HT-29 (cell line): ENCODE results near the gene CTBP2. TPM values are rescaled to one million over a fixed set of nuclear protein-coding genes. Genes with fewer than 3 reads are reported as not detected.
"Not testable (repeated sequence)": the region's sequence is repeated elsewhere in the genome, so short reads cannot be mapped to it uniquely, and the experiment has no call there.

ENCODE experiments used
- DNase-seq: peaks from one replicate; pipeline ENCODE4 v3.0.0-alpha.2; 2015; ENCODE audit warnings: low spot score
- total RNA-seq: library from RNA; depleted of rRNA; stranded (reverse); fragments of >200 nt; shearing (Covaris generic); gene quantifications from 2 replicates; pipeline ENCODE4 v1.2.3, GENCODE V29; 2014

Gene CTBP2
- total RNA-seq, 1 experiment from 2014 or later: 207 TPM

GRCh38 chr10:125186431-125187170 lies 26.2 kb upstream of the CTBP2 start:
- DNase-seq: no peak

DNA sequence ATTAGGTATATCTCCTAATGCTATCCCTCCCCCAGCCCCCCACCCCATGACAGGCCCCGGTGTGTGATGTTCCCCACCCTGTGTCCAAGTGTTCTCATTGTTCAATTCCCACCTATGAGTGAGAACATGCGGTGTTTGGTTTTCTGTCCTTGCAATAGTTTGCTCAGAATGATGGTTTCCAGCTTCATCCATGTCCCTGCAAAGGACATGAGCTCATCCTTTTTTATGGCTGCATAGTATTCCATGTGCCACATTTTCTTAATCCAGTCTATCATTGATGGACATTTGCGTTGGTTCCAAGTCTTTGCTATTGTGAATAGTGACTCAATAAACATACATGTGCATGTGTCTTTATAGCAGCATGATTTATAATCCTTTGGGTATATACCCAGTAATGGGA lies 18.7 kb upstream of the CTBP2 start:
- not testable (repeated sequence) for DNase-seq

DNA sequence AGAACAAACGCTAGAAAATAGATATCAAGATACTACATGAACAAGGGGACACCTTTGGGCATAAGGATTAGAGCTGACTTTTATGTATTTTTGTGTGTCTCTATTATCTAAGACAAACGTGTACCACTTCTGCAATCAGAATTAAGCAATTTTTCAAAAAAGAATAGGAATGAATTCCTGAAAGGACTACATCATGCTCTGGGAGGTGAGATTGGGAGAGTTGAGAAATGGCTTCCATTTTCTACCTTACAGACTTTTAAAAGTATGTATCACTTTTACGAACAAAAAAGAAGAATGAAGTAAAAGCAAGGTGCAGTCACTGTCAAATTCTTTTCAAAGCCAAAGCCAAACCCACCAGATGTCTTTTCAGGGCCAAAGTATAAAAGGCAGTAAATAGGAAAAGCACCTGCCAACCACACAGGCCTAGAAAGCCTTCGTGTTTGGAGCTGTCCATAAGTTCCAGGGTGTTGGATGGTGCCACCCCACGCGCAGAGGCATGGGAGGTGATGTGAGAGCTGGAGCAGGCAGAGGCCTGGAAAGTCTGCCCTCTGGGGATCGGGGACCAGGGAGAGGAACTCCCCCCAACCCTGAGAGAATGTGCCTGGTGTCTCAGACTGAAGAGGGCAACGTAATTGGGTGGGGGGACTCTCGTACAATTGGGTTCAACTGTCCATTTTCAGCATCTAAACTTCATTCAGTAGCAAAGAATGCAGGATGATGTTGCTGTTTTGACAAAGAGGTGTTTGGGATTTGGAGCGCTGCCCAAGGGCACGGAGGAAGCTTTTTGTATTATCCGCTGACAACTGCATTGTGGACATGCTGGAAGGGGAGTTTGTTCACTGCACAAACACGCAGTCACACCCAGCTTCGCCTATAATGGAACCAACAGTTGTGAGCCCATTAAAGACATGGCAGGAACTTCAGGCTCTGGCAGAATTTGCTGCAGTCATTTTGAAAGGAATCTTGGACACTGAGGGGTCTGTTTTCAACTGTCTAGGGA lies 17.6 kb upstream of the CTBP2 start:
- DNase-seq: no peak

DNA sequence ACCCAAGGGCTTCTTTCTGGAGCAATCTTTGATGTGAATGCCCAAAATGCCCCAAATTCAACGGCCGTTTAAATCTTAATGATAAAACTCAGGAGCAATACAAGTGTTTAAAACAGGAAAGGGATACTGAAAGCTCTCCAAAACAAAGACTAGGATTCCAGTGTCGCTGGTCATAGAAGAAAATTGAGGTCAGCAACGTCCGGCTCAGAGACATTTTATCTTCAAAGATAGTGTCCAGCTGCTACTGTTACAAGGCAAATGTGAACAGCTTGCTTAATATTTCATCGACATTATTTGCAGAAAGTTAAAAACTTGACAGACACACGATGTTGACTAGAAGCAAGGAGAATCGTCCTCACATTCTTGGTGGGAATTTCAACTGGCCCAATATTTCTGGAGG lies 15.4 kb upstream of the CTBP2 start:
- no peak for DNase-seq

GRCh38 chr10:125174360-125174759 lies 14.0 kb upstream of the CTBP2 start:
- DNase-seq: no peak

- DNase-seq: no peak
These were observed 12.3 kb upstream of the CTBP2 start for GRCh38 chr10:125172694-125173093.

- no peak for DNase-seq
These were observed 11.3 kb upstream of the CTBP2 start for GRCh38 chr10:125171402-125172306.

GRCh38 chr10:125169915-125170314 lies 9.6 kb upstream of the CTBP2 start:
- no peak for DNase-seq

DNA sequence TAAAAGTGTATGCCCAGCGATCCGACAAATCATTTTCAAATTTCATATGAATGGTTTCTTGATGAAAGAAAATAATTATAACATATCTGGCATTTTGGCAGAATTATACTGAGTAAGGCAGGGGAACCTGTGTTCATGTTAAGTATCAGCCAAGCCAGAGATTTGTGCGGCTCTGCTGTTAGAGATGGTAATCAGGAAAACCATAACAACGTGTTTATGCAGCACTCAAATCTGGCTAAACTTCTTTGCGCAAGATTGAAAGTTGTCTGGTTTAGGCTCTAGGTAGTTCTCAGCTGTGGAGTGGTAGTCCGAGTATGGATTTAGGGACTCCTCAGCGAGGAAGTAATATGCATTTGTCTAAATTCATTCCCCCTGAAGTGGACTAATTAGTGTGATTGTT lies 8.9 kb upstream of the CTBP2 start:
- DNase-seq: no peak

GRCh38 chr10:125166658-125167057 lies 6.3 kb upstream of the CTBP2 start:
- DNase-seq: no peak

DNA sequence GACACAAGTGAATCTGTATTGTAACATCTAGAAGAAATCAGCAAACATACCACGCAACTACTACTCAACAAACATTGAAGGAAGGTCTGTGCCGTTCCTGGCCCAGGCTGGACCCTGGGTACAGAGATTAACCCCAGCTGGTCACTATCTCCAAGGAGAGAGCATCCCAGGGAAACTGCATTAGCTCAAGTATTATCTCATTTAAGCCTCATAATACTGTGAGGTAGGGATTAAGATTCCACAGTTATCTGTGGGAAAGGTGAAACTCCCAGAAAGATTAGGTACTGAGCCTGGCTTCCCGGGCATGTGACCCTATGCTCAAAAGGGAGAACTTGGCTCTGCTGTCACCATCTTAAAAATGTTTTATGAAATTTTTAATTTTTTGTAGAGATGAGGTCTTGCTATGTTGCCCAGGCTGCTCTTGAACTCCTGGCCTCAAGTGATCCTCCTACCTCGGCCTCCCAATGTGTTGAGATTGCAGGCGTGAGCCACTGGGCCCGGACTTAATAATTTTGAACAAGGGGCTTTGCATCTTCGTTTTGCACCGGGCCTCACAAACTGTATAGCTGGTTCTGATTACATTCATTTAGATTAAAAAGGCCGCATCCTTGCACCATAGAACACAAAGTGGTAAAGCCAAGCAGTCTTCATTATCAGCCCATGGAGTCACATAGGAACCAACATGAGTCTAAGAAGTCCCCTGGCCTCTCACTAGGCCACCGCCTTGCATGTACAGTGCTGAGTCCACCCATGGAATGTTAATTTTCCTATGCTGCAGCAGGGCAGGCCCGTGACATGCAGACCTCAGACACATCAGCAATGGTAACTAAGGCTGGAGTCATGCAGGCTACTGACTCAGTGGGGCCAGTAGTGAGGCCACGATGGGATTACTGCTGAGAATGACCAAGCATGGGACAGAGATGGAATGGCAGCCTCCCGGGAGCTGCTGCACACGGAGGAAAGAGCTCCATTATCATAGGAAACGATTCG lies 5.5 kb upstream of the CTBP2 start:
- DNase-seq: no peak

DNA sequence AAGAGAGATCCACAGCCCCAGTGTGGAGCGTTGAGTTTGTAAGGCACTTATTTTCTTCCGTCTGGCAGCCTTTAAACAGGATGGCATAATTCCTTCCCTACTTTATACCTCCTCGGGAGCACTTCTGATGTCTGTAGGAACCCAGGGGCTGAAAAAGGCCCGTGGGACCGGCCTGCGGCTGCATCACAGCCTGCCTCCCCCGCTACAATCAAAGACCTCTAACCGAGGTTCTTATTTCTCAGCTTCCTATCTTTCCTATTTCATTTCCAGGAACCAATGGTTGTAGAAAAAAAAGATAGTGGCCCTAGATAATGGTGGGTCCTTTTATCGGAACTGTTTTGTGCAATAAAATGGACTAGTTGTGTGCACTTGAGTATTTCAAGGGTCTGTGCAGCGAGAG lies 4.1 kb upstream of the CTBP2 start:
- DNase-seq: no peak

- DNase-seq: no peak
These were observed 3.4 kb upstream of the CTBP2 start for GRCh38 chr10:125163803-125164202.

- DNase-seq: not testable (repeated sequence)
These were observed 2.9 kb upstream of the CTBP2 start for GRCh38 chr10:125163312-125163711.

DNA sequence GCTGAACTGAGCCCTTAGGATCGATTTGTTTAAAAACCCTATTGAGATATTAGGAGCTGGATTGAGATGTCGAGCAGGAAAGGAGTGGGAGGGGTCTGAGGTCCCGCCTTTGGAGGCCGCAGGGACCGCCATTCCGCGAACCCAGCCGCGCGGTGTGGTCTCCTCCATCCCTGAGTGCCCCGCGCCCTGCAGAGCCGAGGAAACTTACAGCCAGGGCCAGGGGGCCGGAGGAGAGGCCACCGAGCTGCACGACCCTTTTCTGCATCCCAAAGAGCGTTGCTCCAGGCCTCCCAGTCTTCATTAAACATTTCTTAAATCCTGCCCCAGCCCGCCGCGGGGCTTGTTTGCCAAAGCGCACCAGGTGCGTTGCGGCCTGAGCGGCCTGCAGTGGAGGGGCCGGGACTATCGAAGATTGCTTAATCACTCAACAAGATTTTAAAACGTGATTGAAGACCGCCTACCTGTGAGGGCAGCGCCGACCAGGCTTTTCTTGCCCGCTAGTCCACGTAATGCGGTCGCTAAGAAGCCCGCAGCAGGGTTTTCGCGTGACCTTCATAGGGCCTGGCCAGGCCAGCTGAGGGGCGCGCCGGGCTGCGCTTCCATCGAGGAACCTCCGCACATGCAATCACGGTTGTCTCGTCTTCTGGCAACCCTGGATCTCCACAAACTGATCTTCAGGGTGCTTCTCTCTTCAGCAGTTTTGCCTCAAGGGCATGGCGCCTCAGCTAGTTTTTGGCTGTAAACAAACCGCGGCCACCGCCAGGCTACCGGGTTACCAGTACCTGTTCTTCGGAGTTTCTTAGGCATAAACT lies 2.0 kb upstream of the CTBP2 start:
- DNase-seq: peak; percentile 35

GRCh38 chr10:125161707-125162119 lies 1.4 kb upstream of the CTBP2 start:
- DNase-seq: peak; percentile 34

DNA sequence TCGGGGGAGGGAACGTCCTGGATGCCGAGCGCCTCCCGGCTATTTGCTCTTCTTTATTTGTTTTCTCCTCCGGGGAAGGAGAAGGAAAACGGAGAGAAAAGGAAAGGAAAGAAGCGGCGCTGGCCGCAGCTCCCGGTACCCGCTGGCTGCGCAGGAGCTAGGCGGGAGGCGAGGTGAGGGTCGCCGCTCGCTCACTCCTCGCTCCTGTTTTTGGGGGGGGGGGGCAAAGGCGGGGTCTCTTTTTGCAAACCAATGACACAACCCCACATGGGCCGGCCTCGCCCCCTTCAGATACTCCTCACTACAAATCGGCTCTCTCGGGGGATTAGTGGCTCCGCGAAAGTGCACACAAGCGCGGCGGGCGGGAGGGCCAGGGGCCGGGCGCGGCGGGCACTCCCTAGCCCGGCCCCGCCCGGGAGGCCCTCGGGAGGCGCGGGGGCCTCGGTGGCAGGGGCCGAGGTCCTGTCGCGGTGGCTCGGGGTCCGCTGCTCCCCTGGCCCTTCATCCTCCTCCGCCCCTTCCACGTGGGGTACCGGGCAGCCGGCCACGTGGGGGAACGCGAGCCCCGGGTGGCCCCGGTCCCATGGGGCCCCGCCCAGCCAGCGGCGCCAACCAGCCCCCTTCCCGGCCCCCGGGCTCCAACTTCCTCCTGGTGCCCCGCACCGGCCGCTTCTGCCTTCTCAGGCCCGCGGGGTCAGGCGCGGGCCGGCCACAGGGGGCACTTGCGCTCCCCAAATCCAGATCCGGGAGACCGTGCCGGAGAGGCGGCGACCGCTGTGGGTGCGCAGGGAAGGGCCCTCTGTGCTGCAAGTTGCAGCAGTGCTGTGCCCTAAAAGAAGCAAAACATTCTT lies 718 bp upstream of the CTBP2 start:
- DNase-seq: peak; percentile 79

GRCh38 chr10:125159486-125159931 lies 854 bp downstream of the CTBP2 start:
- no peak for DNase-seq
